ENCODE measurements around the gene IL6ST.
"Not testable (repeated sequence)": the region's sequence is repeated elsewhere in the genome, so short reads cannot be mapped to it uniquely, and the experiment has no call there.

IL6ST gene

DNA sequence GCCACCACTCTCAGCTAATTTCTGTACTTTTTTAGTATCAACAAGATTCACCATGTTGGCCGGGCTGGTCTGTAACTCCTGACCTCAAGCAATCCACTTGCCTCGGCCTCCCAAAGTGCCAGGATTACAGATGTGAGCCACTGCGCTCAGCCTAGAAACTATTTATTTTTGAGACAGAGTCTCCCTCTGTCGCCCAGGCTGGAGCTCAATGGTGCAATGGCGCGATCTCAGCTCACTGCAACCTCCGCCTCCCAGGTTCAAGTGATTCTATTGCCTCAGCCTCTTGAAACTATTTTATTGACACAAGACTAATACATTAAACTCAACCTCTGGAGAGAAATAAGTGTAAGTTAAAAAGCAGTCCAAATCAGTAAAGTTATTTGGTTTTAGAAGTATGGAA lies 34.0 kb downstream of the IL6ST start:
- DNase-seq (ENCODE audit: low read depth): no peak

- no peak for DNase-seq (ENCODE audit: low read depth)
Measured at GRCh38 chr5:55959208-55959607, 35.6 kb downstream of the IL6ST start.

- DNase-seq (ENCODE audit: low read depth): not testable (repeated sequence)
Measured at GRCh38 chr5:55941154-55941553, 53.6 kb downstream of the IL6ST start.

DNA sequence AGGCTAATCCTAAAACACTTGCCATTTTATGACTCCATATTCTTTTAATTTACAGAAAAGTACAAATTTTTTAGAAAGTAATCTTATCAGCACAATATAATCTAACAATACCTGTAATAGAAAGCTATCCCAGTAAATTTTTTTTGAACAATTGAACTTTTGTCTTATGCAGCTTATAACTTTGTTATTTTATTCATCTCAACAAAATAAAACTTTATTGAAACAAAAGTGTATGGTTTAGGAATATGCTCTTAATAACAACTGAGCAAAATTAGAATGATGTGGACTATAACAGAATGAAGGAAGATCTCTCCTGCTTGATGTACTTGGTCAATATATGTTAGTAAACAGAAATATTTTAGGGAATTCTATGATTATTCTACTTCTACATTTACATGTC lies 57.2 kb downstream of the IL6ST start:
- DNase-seq (ENCODE audit: low read depth): not testable (repeated sequence)

DNA sequence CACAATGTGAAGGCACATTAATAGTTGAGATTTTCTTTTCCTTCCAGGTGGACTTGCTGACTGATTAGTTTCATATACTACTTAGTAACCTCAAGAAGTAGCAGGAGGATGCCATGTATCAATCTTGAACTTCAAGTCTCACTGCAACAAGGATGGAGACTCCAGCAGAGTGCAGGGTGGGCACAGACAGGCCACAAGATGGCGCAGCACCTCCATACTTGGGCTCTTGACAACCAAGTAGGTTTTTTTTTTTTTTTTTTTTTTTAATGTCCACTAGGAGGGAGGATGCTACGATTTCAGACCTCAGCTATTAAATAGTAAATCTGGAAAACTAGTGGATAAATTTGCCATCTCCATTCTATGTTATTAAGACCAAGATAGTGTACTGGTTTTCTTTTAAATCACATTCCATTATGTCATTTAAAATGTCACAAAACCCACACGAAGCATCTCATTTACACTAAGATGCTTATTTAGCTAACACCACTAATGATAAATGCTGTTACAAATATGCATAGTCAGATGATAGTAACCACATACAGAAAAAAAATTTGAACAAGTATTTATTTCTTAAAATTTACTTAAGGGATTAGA lies 58.6 kb downstream of the IL6ST start:
- DNase-seq (ENCODE audit: low read depth): peak; percentile 44

DNA sequence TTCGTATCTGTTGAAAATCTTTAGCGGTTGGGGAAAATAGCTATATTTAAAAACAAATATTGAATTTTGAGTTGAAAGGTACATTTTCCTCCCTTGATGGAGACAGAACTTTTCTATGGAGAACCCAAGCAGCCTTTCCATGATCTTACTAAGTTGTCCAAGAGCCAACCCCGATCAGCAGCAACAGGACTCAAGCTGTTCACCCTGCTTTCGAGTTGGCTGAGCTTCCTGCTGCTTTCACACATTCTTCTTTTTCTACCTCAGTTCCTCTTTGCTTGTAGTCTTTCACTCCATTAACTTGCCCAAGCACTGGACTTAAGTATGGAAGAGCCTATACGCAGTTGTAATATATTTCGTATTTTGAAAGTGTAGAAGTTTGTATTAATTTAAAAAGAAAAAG lies 59.4 kb downstream of the IL6ST start:
- no peak for DNase-seq (ENCODE audit: low read depth)

GRCh38 chr5:55934720-55935119 lies 60.0 kb downstream of the IL6ST start:
- no peak for DNase-seq (ENCODE audit: low read depth)

DNA sequence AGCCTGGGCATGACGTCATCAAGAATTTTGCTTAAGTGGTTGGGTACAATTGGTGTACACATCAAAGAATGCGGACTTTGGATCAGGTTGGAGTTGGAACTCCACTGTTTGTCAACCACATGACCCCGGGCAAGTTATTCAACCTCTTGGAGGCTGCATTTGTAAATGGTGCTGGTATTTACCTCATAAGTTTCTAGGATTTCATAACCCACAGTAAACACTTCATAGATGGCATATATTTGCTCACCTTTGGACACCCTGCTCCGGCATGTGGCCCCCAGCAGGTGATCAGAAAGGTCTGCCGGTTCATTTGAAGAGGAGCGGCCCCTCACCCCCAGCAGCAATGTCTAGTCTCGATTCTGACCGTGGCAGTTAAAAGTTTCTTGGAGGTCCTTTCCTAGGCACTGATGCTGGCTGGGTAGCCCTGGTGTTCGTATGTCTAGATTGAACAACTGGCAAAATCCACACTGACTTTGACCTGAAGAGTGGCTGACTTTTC lies 60.6 kb downstream of the IL6ST start:
- no peak for DNase-seq (ENCODE audit: low read depth)

GRCh38 chr5:55933377-55934114 lies 61.2 kb downstream of the IL6ST start:
- no peak for DNase-seq (ENCODE audit: low read depth)

- DNase-seq (ENCODE audit: low read depth): no peak
Measured at GRCh38 chr5:55932700-55933099, 62.1 kb downstream of the IL6ST start.

GRCh38 chr5:55929020-55929799 lies 65.6 kb downstream of the IL6ST start:
- DNase-seq (ENCODE audit: low read depth): no peak

- DNase-seq (ENCODE audit: low read depth): no peak
Measured at GRCh38 chr5:55927861-55928655, 66.7 kb downstream of the IL6ST start.

DNA sequence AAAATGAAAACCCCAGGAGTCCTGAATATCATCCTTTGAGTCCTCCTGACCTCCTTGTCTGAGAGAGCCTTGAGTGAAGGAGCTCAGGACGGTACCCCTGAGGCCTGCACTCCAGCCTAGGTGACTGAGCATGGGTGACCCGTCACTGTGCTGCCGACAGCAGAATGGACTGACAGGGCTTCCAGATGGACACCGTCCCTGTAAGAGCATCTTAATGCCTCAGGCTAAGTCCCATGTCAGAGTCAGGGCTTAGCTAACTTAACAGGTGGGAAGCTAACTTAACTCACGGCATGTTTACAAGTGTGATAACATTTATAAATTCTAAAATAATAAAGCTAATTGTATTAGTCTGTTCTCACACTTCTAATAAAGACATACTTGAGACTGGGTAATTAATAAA lies 68.3 kb downstream of the IL6ST start:
- DNase-seq (ENCODE audit: low read depth): no peak

- DNase-seq (ENCODE audit: low read depth): no peak
Measured at GRCh38 chr5:55925712-55926111, 69.1 kb downstream of the IL6ST start.

- no peak for DNase-seq (ENCODE audit: low read depth)
Measured at GRCh38 chr5:55925181-55925580, 69.6 kb downstream of the IL6ST start.

DNA sequence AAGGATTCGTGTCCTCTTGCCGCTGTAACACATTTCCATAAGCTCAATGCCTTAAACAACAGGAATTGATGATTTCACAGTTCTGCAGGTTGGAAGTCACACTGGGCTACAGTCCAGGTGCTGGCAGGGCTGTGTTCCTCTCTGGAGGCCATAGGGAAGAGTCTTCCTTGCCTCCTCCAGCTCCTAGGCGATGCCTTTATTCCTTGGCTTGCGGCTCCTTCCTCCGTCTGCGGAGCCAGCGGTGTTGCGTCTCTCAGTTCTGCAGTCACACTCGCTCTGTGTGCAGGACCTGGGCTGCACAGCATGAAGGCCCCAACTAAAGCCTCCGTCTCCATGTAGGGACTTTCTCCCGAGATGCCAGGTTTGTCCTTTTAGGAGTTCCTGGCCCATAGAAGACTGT lies 70.0 kb downstream of the IL6ST start:
- DNase-seq (ENCODE audit: low read depth): no peak

- DNase-seq (ENCODE audit: low read depth): no peak
Measured at GRCh38 chr5:55923865-55924500, 70.8 kb downstream of the IL6ST start.

- DNase-seq (ENCODE audit: low read depth): no peak
Measured at GRCh38 chr5:55923177-55923771, 71.5 kb downstream of the IL6ST start.

GRCh38 chr5:55921617-55922016 lies 73.1 kb downstream of the IL6ST start:
- no peak for DNase-seq (ENCODE audit: low read depth)

- DNase-seq (ENCODE audit: low read depth): no peak
Measured at GRCh38 chr5:55920784-55921183, 74.0 kb downstream of the IL6ST start.

GRCh38 chr5:55919625-55920024 lies 75.1 kb downstream of the IL6ST start:
- DNase-seq (ENCODE audit: low read depth): no peak

Data from non-pigmented ciliary epithelial cell (primary cell).